IPS-NIHi7 (cell line): ENCODE results near the gene HCN2.
"Not testable (repeated sequence)": the region's sequence is repeated elsewhere in the genome, so short reads cannot be mapped to it uniquely, and the experiment has no call there.

Experiments used
- DNase-seq: peaks from one replicate; pipeline ENCODE4 v3.0.0; 2012; ENCODE audit warnings: mixed read lengths; ENCODE audit errors: extremely low spot score

Gene HCN2

DNA sequence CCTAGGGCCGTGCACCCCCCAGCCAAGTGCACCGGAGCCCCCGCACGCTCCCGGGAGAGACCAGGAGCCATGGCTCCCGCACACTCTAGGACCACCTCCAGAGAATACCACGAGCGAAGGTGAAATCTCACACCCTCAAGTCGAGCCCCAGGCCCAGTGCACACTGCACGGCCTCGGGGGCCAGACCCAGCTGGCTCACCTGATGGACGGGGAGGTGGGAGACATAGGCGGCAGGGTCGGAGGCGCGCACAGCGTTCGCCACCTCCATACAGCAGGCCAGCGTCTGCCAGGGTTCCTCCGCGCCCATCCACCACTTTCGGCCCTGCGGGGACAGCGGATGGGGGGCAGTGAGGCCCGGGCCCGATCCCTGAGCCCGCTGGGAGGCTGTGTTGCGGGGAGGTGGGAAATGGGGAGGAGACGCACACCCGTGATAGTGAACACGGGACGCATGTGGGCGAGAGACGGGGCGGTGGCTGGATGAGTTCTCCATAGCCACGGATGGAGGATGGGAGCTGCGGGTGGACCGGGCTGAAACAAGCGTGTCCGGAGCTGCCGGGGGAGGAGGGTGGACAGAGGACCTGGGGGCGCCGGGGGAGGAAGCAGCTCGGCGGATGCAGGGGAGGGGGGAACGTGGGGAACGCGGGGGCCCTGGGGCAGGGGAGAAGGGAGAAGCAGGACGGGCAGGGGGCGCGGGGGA, 30.6 kb downstream of the HCN2 start:
- DNase-seq, result no peak

DNA sequence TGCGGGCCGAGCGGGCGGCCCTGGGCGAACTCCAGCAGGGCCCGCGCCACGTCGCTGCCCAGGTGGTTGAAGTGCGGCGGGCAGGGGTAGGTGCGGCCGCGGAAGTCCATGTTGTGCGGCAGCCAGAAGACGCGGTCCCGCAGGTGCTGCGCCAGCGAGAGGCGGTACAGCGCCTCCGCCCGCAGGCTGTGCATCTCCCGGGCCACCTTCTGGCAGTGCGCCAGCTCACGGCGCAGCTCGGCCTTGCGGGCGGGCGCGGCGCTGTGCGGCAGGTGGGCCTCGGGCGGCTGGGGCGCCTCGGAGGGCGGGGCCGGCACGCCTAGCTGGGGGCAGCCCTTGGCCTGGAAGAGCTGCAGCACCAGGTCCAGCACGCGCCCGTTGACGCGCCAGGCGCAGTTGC, 31.5 kb downstream of the HCN2 start:
- DNase-seq, result not testable (repeated sequence)

DNA sequence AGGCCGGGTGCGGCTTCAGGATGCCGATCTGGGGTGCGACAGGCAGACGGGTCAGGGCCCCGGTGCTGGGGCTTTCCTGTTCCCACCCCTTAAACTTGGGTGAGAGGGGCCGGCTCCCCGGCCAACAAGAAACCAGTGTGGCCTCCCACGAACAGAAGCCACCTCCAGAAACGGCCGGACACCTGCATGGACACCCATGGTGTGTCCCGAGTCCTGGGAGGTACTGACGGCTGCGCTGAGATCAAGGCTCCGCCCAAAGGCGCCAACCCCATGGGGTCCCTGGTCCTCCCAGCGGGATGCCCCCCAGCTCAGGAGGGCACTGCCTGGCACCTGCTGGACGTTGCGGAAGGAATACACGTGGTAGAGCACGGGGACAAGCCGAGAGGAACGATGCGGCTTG, 32.1 kb downstream of the HCN2 start:
- DNase-seq, result no peak

DNA sequence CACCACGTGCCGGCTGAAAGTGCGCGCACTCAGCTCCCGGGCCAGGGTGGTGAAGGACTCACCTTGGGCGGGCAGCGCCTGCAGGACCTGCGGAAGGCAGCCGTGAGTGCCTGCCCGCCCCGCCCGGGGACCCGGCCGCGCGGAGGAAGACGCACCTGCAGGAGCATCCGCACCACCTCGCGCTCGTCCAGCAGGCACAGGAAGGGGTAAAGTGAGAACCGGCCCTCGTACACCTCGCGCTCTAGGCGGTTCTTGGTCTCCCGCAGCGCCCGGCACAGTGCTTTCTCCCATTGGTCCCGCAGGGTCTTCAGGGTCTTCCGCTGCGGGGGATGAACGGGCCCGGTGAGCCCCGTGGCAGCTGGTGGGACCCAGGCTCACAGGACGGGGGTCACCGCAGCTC, 33.0 kb downstream of the HCN2 start:
- no peak for DNase-seq

DNA sequence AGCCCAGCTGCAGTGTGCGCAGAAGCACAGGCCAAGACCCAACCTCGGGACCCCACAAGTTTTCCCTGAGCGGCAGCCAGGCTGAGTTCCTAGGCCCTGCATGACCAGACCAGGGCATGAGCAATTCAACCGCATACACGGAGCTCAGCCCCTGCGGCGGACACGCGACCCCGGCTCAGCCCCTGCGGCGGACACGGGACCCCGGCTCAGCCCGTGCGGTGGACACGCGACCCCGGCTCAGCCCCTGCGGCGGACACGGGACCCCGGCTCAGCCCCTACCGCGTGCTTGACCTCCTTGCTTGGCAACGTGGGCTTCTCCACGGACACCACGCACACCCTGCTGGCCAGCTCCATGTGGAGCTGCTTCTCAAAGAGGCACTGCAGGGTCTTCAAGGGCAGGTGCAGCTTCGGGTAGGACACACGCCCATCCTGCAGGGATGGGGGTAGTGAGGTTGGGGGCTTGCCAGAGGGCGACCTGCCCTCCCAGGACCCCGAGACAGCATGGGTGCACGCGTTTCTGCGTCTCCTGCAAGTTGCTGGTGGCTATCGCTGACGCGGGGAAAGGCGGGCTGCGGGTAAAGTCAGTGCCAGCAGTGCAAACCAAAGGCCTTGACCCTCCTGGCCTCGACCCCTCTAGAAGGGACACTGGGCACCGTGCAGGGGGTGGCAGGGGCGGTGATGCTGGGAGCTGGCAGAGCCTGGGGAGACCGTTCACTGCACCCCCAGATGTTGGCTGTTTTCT, 33.7 kb downstream of the HCN2 start:
- no peak for DNase-seq

DNA sequence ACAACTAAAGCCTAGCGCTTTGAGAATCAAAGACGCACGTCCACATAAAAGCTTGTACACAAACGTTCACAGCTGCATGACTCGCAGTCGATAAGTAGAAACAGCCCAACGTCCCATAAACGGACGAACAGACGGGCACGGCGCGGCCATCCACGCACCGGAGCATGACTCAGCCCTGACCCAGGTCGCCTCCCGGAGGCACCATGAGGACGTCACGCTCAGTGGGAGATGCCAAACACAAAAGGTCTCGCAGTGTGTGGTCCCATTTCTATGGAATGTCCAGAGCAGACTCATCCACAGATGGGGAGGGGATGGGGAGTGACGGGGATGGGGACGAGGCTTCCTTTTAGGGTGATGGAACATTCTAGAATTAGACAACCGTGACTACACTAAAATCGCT, 34.3 kb downstream of the HCN2 start:
- DNase-seq, result no peak

DNA sequence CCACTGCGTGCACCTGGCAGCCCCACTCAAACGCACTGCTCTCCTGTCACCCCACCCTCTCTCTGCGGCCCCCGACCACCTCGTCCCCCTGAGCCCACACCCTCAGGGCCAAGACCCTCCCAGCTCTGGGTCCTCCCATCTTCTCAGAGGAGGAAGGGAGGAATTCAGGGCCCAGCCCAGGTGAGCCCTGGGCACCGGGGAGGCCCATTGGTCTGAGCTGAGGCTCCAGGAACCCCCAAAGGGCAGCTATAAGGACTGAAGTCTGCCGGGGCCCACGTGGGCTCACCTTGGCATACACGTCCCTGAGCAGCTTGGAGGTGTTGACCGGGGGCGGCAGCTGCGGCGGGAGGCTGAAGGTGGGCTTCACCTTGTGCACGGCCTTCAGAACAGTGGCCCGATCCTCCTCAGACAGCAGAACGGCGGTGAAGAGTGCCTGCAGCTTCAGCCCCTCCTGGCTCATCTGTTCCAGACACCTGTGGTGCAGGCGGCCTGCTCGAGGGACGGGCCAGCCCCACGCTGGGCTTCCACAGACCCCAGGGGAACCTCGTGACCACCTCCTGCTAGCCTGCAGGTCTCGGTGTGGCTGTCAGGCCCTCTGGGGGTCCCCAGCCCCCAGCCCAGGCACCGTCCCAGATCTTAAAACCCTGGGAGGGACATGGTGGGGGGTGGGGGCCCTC, 34.9 kb downstream of the HCN2 start:
- DNase-seq, result no peak

DNA sequence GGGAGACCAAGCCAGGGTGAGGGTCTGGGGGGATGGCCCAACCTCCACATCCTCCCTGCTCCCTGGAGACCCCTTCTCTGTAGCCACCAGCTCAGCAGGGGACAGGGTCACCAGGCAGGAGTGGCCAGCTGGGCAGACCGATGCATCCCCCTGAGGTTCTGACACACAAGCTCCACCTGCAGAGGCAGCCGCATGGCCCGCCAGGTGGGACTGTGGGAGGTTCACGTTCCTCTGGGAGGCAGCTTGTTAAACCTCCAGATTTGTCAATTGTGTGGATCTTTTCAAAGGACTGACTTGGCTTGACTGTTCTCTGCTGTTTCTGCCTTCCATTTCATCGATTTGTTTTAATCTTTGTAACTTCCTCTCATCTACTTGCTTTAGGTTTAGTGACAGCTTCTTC, 35.6 kb downstream of the HCN2 start:
- DNase-seq, result no peak

DNA sequence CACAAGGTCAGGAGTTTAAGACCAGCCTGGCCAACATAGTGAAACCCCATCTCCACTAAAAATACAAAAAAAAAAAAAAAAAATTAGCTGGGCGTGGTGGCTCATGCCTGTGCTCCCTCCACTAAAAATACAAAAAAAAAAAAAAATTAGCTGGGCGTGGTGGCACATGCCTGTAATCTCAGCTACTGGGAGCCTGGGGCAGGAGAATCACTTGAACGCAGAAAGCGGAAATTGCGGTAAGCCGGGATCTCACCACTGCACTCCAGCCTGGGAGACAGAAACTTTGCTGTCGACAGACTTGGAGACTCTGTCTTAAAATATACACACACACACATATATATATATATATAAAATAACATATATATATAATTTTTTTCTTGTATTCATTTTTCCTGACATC, 36.9 kb downstream of the HCN2 start:
- DNase-seq, result not testable (repeated sequence)

DNA sequence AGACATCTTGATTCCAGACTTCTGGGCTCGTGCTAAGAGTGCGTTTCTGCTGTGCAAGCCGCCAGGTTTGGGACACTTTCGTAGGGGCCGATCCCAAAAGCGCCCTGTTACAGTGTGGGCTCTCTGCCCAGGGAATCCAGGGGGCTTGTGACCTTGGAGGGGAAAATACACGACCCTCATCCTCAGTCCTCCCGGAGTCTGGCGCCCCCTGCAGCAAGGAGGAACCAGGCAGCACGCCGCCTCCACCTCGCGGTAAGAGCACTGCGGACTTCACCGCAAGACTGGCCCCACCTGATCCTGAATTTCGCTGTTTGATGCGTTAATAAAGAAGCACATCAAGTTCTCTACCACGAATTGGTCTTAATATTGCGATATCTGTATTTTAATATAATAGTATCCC, 38.5 kb downstream of the HCN2 start:
- peak; percentile 74 for DNase-seq

DNA sequence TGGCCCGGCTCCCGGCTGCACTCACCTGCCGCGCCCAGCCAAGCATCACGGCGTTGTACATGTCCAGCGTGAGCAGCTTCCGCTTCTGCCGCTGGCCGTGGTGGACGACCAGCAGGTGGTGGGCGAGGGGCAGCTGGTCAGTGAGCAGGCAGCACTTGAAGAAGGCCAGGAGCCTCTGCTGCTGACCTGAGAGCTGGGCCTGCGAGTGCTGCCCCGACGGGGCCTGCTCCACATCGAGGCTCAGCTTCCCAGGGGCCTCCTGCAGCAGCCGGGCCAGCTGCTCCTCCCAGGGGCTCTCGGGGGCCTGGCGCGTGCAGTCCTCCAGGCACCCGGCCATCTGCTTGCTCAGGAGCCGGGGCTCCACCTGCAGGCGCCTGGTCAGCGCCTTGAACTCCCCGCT, 39.8 kb downstream of the HCN2 start:
- not testable (repeated sequence) for DNase-seq

DNA sequence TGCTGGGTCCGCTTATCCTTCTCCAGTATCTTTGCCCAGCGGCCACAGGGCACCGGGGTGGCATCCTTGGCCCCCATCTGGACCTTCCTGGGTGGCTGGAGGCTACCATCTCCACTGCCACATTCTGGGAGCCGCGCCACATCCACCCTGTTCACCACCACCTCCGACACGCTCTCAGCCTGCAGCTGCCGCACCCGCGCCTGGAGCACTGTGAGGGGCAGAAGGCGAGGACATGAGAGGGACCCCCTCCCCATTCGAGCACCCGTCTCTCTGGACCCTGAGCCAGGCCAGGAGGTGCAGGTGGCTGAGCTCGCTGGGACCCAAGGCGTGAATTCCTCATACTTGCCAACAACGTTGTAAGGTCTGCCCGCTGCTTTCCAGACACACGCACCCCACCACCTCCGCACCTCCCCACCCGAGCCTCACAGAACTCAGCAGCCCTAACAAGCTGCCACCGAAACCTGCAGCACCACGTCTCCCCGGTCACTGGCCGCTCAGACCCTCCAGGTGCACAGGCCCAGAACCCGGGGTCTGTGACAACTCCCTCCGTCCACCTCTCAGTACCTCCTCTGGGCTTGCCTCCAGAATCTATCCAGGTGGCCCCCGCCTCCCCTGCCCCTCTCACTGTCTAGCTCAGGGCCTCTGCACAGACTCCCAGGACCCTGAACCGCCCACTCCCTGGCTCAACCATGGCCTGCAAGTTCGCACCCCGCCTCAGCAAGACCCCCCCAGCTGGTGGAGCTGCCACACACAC, 40.5 kb downstream of the HCN2 start:
- DNase-seq, result no peak

DNA sequence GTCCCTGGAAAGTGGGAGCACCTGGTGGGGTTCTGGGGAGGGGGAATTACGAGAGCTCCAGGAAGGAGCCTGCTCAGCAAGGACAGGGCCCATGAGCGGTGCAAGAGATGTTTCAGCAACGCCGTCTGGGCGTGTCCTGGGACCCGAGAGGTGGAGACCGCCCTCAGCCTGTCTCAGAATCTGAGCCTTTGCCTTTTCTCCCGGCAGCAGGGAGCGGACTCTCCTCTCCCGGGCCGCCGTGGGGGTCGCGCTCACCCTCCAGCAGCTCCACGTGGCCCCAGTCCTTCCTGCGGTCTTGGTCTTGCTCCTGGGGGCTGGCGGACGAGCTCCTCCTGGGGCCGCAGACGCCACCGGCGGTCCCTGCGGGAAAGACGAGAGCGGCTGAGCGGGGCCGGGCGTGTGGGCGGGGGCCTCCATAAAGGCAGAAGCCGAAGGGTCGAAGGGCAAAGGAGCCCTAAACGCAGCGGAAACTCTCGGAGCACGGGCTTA, 42.9 kb downstream of the HCN2 start:
- DNase-seq, result peak; percentile 73

DNA sequence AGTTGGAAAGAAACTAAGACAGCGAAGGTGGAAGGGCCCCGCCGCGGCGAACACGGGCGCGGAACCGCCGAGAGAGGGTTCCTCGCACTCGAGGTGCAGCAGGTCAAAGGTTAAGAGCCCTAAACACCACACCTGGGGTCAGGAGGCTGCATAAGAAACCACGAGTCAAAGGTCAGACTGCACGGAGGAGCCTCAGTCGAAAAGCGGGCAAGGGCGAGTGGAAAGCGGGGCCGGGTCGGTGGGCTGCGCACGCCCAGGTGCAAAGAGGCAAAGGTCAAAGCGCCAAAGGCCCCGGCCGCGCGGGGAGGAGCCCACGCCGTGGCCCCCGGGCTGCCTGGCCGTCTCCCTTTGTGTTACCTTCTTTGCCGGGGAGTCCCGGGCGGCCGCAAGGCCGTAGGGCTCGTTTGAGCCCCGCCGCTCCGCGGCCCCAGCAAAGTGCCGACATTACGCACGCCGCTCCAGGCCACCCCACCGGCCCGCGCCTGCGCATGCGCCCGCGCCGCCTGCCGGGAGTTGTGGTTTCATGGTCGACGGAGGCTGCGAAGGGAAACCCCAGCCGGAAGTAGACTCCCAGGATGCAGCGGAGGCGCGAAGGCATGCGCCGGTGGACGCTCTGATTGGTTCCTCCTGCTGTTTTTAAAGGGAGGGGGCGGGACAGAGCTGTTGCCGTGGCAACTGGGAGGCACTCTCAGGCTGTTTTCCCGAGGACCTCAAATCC, 43.5 kb downstream of the HCN2 start, which contains the start of gene POLRMT:
POLRMT (minus strand) TSS at position 470 of the 718 bp plus-strand sequence; CDS start at position 445, 25 bp downstream.
- DNase-seq, result peak; percentile 100

DNA sequence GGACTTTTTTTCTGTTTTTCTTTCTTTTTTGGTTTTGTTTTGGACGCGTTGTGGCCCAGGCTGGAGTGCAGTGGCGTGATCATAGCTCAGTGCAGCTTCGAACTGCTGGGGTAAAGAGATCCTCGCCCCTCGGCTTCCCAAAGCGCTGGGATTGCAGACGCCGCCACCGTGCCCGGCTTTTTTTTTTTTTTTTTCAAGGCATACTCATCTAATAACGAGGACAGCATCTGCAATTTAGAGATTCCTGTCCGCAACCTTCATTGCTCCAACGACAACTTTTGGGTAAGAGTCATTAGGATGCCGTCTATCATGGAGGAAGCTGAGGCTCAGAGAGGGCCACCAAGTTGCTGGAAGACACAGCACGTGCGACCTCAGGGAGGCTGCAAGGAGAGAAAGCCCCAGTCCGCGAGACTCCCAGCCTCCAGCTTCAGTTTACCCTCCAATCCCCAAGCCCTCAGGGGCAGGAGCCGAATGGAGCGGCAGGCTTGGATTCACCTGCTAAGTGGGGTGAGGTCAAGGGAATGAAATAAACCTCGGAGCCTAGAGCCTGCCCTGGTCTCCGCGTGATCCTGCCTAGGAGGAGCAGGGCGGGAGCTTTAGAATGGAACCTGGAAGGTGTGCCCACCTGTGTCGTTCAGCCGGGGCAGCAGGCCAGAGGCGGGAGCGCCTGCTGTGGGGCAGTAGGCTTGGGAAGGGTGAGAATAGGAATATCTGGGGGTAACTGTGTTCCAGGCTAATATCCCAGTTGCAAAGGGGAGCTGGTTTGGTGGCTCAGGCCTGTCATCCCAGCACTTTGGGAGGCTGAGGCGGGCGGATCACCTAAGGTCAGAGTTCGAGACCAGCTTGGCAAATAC, 44.3 kb downstream of the HCN2 start:
- no peak for DNase-seq

DNA sequence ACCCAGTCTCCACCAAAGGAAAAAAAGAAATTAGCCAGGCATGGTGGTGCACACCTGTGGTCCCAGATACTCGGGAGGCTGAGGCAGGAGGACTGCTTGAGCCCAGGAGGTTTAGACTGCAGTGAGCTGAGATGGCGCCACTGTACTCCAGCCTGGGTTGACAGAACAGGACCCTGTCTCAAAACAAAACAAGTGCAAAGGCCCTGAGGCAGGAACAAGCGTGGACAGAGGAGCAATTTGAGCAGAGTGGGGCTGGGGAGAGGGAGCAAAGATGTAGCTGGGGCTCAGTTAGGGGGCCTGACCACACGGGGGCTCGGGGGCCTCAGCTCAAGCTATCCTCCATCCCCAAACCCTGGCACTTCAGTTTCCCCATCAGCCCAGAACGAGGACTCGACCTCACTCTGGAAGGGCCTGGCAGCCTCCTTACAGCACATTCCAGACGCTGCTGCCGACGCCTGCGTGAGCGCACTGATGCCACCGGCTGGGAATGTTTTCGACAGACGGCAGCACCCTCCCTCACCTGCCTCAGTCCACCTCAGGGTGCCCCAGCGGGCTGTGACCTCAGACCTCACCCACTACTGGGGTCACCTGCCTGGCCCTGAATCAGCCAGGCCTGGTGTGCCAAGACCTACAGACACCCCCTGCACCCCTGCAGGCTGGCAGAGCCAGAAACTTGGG, 45.4 kb downstream of the HCN2 start:
- DNase-seq, result no peak

DNA sequence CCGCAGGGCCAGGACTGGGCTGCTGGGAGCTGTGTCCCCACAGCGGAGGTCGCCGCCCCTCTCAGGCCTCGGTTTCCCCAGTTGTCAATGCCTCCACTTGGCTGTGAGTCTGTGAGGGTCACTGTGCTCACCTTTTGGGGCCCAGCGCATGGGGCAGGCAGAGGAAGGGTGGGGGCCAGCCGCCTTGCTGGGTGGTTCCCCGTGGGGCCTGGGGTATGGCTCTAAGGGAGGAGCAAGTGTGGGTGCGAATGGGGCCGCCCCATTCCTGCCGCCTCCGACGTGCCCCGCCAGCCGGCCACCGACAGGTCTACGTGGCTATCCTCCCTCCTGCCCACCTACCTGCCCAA, 49.2 kb downstream of the HCN2 start:
- no peak for DNase-seq

DNA sequence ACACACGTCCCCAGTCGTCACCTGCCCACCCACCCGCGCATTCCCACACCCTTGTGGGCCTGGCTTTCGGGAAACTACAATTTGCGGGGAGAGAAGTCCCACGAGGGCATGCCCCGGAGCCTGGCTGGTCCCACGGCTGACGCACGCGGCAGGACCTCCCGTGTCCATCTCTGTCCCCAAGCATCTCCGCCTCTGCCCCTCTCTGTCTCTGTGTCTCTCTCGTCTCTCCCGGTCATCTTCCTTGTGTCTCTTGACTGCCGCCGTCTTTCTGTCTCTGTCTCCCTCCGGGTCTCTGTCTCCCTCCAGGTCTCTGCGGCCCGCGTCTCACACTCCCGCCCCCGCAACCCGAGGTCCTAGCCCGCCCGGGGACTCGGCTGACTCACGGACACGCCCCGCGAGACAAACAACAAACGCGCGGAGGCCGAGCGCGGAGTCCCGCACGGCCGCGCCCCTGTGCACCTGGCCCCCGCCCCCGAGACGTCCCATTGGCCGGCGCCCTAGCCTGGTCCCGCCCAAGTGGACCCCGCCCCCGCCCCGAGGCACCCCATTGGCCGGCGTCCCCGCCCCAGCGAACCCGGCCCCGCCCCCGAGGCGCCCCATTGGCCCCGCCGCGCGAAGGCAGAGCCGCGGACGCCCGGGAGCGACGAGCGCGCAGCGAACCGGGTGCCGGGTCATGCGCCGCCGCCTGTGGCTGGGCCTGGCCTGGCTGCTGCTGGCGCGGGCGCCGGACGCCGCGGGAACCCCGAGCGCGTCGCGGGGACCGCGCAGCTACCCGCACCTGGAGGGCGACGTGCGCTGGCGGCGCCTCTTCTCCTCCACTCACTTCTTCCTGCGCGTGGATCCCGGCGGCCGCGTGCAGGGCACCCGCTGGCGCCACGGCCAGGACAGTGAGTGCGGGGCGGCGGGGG, 49.8 kb downstream of the HCN2 start, which contains the start of gene FGF22:
FGF22 (plus strand) TSS at position 627 of the 908 bp plus-strand sequence; CDS start at position 674, 47 bp downstream.
- peak; percentile 99 for DNase-seq

DNA sequence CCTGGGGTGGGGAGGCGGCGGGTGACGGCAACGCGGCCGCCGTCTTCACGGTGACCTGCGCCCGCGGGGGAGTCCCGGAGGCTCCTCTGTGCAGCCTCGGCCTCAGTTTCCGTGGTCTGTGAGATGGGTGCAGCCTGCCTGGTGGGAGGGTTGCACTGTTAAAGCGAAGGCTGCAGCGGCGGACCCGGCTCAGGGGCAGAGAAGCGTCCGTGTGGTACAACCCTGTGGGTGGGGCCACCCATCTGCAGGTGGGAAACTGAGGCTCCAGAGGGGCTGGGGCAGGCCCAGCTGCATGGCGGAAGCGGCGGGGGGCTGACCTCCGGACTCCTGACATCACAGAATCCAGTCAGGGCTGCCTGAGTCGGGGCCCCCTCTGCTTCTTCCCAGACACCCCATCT, 50.5 kb downstream of the HCN2 start:
- no peak for DNase-seq
